ENCODE results near the gene OSCAR. TPM values are rescaled to one million over a fixed set of nuclear protein-coding genes. Genes with fewer than 3 reads are reported as not detected.
A peak's percentile ranks its signal among the peaks of the same experiment; 100 is the strongest.

The OSCAR gene
- total and polyA plus RNA-seq, 10 donors = 2.4 to 49.5 (median 17.7) TPM

- no peaks in the 10 kb centered on the region for H3K9me3 ChIP-seq
- no peak for DNase-seq
- intact Hi-C loops (cut with DNase I; ENCODE audit: low total_unique reads) = no loop called here
- H3K27me3 ChIP-seq (replicated peaks in 1 of 7) = no peaks in the 10 kb centered on the region
- peaks cover 1 to 100% (median 93%) of the 10 kb centered on the region in 6 donors for H3K36me3 ChIP-seq
- TF ChIP-seq CTCF (IDR thresholded peaks at IDR 0.05 in 8 of 11, conservative IDR thresholded peaks at IDR 0.05 in 3 of 11) (no peak), POLR2AphosphoS5 (IDR thresholded peaks at IDR 0.05) (no peak), POLR2A (IDR thresholded peaks at IDR 0.05) (no peak)
- no peak overlapping the region for H3K27ac ChIP-seq
- 60 to 100% (median 96%) methylated on average over 1 to 17 of the region's 17 CpGs for WGBS, 5 donors
- no peaks in the 10 kb centered on the region for H3K4me1 ChIP-seq
- no peak overlapping the region for H3K4me3 ChIP-seq
Observed at GRCh38 chr19:54123682-54124081, 23.1 kb upstream of the OSCAR start.

GRCh38 chr19:54121259-54121658 lies 20.7 kb upstream of the OSCAR start:
- Histone ChIP-seq H3K4me1 (peaks cover 6 to 21% (median 11%) of the 10 kb centered on the region in 6 donors), H3K4me3 (no peak overlapping the region), H3K27me3 (replicated peaks in 1 of 7) (no peaks in the 10 kb centered on the region), H3K36me3 (peaks cover 4 to 85% (median 76%) of the 10 kb centered on the region in 6 donors), H3K27ac (no peak overlapping the region), H3K9me3 (no peaks in the 10 kb centered on the region)
- WGBS, 5 donors = 81 to 93% (median 91%) methylated on average over 6 to 10 of the region's 10 CpGs
- no peak for DNase-seq
- TF ChIP-seq POLR2A (IDR thresholded peaks at IDR 0.05) (no peak), CTCF (IDR thresholded peaks at IDR 0.05 in 8 of 11, conservative IDR thresholded peaks at IDR 0.05 in 3 of 11) (no peak), POLR2AphosphoS5 (IDR thresholded peaks at IDR 0.05) (no peak)
- intact Hi-C loops (cut with DNase I; ENCODE audit: low total_unique reads) = no loop called here

GRCh38 chr19:54115109-54116063 lies 14.8 kb upstream of the OSCAR start, which contains the start of the genes PRPF31 and TFPT:
Gene PRPF31 (plus strand): TSS chr19:54115754. CDS start chr19:54118279, 2,525 bp downstream.
Gene TFPT (minus strand): TSS chr19:54115657. CDS start chr19:54115269, 388 bp downstream.
- Histone ChIP-seq H3K27ac (peak within 1 kb of the TSS; percentile 82 to 95 (median 92)), H3K27me3 (replicated peaks in 1 of 7) (no peaks in the 10 kb centered on the region)

More at GRCh38 chr19:54115109-54116063, 14.8 kb upstream of the OSCAR start, which contains the start of the genes PRPF31 and TFPT:
- Histone ChIP-seq H3K4me1 (peaks cover 17 to 48% (median 33%) of the 10 kb centered on the region in 6 donors), H3K4me3 (peak within 1 kb of the TSS; percentile 85 to 98 (median 92)), H3K36me3 (peaks cover 4 to 60% (median 30%) of the 10 kb centered on the region in 6 donors), H3K9me3 (no peaks in the 10 kb centered on the region)
- 0 to 1% (median 0%) methylated on average over 60 of the region's 60 CpGs for WGBS, 5 donors
- peak; percentile 44 to 80 (median 56) for TF ChIP-seq POLR2A (IDR thresholded peaks at IDR 0.05)
- TF ChIP-seq POLR2AphosphoS5 (IDR thresholded peaks at IDR 0.05) = peak; percentile 93 to 98 (median 95)
- TF ChIP-seq CTCF (IDR thresholded peaks at IDR 0.05 in 8 of 11, conservative IDR thresholded peaks at IDR 0.05 in 3 of 11) = peak in 2 of 11 experiments; percentile 9 to 15
- DNase-seq = peak; percentile 96
- intact Hi-C loops (cut with DNase I; ENCODE audit: low total_unique reads) = no loop called here
